Right atrium auricular region (tissue), 2 donors: Measurements from ENCODE around the gene TUBGCP2. TPM values are rescaled to one million over a fixed set of nuclear protein-coding genes. Genes with fewer than 3 reads are reported as not detected.

Experiments used
- DNase-seq: peaks from one replicate; pipeline ENCODE4 v3.0.0-alpha.2; 2019; ENCODE audit warnings: low spot score
- H3K27ac ChIP-seq, 2 donors: fragments of 200-600 bp; sonication (generic); 1 replicate in 1 of 2; 2 replicates in 1 of 2; pipeline ENCODE4 v1.5.1; 2016 to 2019
- H3K27me3 ChIP-seq, 2 donors: fragments of 200-600 bp; sonication (generic); one replicate each; pipeline versions ENCODE4 v1.5.1 to v1.6.0; 2017 to 2019
- H3K36me3 ChIP-seq: fragments of 200-600 bp; sonication (generic); one replicate; pipeline ENCODE4 v1.5.1; 2016
- H3K4me1 ChIP-seq, 2 donors: fragments of 200-600 bp; sonication (generic); one replicate each; pipeline versions ENCODE4 v1.5.1 to v1.6.0; 2017 to 2019
- H3K4me3 ChIP-seq, 2 donors: fragments of 200-600 bp; sonication (generic); 1 replicate in 1 of 2; 2 replicates in 1 of 2; pipeline ENCODE4 v1.5.1; 2017 to 2019; ENCODE audit warnings: mild to moderate bottlenecking in 1 of 2, moderate library complexity in 1 of 2
- H3K9me3 ChIP-seq, 2 donors: fragments of 200-600 bp; sonication (generic); one replicate each; pipeline ENCODE4 v1.5.1; 2019
- total RNA-seq, 2 donors: library from RNA; depleted of rRNA; stranded (reverse); fragments of >200 nt; gene quantifications; one replicate each; pipeline ENCODE4 v1.1.0, GENCODE V29; 2016
- TF ChIP-seq, protein P1 (sequence below), 2 donors: fragments of 200-600 bp; sonication (generic); IDR thresholded peaks; one replicate each; pipeline ENCODE4 v1.5.1; 2019; ENCODE audit warnings: antibody characterized with exemption in 2 of 2

Gene TUBGCP2
- total RNA-seq, 2 donors from 2014 or later, result 22.1 to 30.4 TPM

DNA sequence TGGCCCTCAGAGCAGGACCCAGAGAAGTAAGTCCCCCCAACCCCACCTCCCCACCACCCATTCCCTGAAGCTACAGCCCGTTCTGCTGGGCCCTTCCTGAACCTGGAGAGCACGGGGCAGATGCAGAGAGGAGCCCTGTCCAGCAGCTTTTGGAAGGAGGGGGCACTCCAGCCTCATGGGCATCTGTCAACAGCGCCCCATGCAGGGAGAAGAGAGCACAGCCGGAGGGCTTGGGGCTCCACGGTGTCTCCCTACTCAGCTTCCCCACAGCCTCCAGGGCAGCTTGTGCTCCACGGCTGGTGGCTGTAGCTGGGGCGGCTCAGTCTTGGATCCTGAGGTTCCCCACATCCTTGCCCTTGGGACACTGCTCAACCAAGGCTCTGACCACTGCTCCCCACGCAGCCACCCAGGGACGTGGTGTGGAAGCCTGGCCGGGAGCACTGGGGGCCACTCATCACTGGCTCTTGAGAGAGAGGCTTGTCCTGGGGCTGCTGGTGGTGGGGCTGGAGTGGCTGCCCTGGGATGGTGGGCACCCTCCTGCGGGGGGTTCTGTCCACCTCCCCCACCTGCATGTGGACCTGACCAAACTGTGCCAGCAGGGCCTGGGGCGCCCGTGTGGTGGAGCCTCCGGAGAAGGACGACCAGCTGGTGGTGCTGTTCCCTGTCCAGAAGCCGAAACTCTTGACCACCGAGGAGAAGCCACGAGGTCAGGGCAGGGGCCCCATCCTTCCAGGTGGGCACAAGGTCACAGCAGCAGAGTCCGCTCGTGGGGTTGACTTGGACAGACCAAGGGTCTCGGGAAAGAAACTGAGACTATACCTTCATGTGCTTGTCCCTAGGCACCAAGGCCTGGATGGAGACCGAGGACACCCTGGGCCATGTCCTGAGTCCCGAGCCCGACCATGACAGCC is 43.0 kb upstream of the TUBGCP2 start:
- H3K4me3 ChIP-seq, result no peak overlapping the region
- no peaks in the 10 kb centered on the region for H3K27me3 ChIP-seq
- TF ChIP-seq, protein P1, sequence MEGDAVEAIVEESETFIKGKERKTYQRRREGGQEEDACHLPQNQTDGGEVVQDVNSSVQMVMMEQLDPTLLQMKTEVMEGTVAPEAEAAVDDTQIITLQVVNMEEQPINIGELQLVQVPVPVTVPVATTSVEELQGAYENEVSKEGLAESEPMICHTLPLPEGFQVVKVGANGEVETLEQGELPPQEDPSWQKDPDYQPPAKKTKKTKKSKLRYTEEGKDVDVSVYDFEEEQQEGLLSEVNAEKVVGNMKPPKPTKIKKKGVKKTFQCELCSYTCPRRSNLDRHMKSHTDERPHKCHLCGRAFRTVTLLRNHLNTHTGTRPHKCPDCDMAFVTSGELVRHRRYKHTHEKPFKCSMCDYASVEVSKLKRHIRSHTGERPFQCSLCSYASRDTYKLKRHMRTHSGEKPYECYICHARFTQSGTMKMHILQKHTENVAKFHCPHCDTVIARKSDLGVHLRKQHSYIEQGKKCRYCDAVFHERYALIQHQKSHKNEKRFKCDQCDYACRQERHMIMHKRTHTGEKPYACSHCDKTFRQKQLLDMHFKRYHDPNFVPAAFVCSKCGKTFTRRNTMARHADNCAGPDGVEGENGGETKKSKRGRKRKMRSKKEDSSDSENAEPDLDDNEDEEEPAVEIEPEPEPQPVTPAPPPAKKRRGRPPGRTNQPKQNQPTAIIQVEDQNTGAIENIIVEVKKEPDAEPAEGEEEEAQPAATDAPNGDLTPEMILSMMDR (IDR thresholded peaks at IDR 0.05), result no peak
- no peaks in the 10 kb centered on the region for H3K36me3 ChIP-seq
- H3K27ac ChIP-seq, result no peak overlapping the region
- no peak for DNase-seq
- H3K4me1 ChIP-seq, result peaks cover 0 to 5% of the 10 kb centered on the region in 2 donors
- H3K9me3 ChIP-seq, result no peaks in the 10 kb centered on the region

DNA sequence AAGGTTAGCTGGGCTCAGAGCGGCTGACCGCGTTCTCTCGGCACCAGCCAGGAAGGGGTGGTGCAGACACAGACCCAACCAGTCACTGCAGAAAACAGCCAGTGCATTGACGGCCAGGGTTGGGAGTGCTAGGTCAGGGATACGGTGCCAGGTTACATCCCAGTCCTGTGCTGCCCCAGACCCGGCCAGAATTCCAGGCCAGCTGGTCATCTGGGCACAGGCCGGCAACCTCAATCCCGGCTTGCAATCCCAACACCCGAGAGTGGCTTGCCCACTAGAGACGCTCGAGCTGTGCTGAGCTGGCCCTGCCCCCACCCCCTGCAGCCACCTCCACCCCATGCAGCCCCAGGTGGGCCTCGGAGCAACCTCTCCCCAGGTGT is 42.3 kb upstream of the TUBGCP2 start:
- H3K9me3 ChIP-seq, result no peaks in the 10 kb centered on the region
- no peak overlapping the region for H3K27ac ChIP-seq
- TF ChIP-seq, protein P1 (IDR thresholded peaks at IDR 0.05), result no peak
- H3K36me3 ChIP-seq, result no peaks in the 10 kb centered on the region
- H3K4me3 ChIP-seq, result no peak overlapping the region
- H3K4me1 ChIP-seq, result no peaks in the 10 kb centered on the region
- no peak for DNase-seq
- no peaks in the 10 kb centered on the region for H3K27me3 ChIP-seq

DNA sequence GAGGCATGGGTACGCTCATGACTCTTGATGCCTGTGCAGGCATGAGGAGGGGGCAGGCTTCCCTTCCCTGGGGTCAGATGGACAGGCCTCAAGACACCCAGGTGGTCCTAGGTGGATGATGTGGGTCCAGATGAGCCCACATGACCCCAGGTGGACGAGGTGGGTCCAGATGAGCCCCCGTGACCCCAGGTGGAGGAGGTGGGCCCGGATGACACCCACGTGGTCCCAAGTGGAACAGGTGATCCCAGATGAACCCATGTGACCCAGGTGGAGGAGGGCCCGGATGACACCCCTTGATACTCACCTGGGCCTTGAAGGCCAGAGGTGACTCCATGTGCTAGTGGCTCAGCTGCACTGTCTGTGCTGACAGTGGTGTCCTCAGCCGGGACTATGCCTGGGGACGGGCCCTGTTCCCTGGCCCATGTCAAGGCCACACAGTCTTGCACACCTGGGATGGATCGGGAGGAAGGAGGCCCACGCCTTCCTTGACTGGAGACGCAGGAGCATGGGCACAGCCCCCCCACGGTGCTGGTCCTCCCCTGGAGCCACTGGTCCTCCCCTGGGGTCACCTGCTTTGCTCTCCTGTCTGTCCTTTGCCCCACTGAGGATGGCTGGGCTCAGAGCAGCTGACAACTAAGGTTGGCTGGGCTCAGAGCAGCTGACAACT is 41.7 kb upstream of the TUBGCP2 start:
- no peaks in the 10 kb centered on the region for H3K36me3 ChIP-seq
- DNase-seq, result no peak
- no peaks in the 10 kb centered on the region for H3K9me3 ChIP-seq
- H3K27ac ChIP-seq, result no peak overlapping the region
- TF ChIP-seq, protein P1 (IDR thresholded peaks at IDR 0.05), result no peak
- no peaks in the 10 kb centered on the region for H3K27me3 ChIP-seq
- no peaks in the 10 kb centered on the region for H3K4me1 ChIP-seq
- no peak overlapping the region for H3K4me3 ChIP-seq

DNA sequence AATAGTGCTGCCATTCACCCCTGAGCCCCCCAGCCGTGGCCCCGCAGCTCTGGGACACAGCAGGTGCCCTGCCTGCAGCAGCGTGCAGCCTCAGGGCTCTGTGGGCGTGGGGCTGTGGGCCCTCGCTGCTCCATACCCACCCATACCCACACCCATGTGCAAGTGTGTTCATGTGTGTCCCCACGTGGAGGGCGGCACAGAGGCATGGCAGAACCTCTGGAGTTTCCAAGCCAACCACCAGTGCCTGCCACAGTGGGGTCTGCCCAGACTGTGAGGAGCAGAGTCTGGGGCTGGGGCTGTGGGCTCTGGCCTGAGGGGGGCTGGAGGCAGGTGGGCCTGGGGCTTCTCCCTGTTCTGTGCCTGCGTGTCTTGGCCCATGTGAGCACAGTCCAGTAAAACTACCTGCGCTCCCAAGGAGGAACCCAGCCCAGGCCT is 40.9 kb upstream of the TUBGCP2 start:
- Histone ChIP-seq H3K4me3 (no peak overlapping the region), H3K9me3 (no peaks in the 10 kb centered on the region), H3K36me3 (no peaks in the 10 kb centered on the region), H3K27ac (no peak overlapping the region), H3K27me3 (no peaks in the 10 kb centered on the region), H3K4me1 (no peaks in the 10 kb centered on the region)
- no peak for DNase-seq
- TF ChIP-seq, protein P1 (IDR thresholded peaks at IDR 0.05), result no peak

DNA sequence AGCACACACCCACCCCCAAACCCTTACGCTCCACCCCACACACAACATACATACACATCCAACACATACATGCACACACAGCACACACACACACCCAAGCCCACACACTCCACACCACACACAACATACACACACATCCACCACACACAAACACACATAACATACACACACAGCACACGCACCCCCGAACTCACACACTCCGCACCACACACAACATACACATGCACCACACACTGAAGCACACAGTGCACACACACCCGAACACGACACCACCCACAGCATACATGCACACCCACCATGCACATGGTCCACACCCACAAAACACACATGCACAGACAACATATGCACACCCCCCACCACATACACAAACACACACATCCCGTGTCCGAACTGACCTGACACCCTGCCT is 40.5 kb upstream of the TUBGCP2 start:
- H3K4me1 ChIP-seq, result no peaks in the 10 kb centered on the region
- no peaks in the 10 kb centered on the region for H3K36me3 ChIP-seq
- H3K9me3 ChIP-seq, result no peaks in the 10 kb centered on the region
- TF ChIP-seq, protein P1 (IDR thresholded peaks at IDR 0.05), result no peak
- peaks cover 0 to 4% of the 10 kb centered on the region in 2 donors for H3K27me3 ChIP-seq
- no peak for DNase-seq
- H3K4me3 ChIP-seq, result no peak overlapping the region
- no peak overlapping the region for H3K27ac ChIP-seq
